ENCODE measurements around the gene CZIB.

DNA sequence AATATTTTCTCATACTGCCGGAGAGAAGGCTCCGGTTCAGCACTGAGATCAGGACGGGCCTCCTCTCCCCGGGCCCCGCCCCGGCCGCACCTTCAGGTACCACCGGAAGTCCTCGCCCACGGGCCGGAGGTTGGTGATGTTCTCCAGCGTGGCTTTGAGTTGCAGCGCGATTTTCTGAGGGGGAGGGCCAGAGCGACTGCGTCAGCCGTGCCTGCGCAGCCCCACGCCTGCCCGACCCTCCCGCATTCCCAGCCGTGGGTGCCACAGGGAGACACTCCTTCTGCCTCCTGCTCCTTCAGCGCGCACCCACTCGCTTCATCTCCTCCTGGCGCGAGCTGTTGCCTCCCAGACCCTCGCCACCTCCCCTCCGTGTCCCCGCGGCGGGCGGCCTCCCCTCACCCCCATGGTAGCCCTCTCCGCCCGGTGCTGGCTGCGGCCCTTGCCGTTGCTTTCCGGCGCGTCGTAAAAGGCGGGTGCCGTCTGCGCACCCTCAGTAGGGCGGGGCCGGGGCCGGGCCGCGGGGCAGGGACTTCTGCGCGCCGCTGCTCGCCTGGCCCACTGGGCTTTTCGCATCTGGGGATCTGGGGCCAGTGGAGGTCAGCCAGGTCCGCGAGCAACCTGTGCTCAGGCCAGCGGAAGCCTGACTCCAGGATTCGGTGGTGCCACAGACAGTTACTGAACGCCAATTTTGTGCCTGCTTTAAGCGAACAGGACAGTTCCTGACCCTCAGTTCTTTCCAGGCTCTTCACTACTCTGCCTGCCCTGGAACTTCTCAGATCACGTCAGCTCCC, at the start of gene CZIB:
- TF ChIP-seq, protein P1, sequence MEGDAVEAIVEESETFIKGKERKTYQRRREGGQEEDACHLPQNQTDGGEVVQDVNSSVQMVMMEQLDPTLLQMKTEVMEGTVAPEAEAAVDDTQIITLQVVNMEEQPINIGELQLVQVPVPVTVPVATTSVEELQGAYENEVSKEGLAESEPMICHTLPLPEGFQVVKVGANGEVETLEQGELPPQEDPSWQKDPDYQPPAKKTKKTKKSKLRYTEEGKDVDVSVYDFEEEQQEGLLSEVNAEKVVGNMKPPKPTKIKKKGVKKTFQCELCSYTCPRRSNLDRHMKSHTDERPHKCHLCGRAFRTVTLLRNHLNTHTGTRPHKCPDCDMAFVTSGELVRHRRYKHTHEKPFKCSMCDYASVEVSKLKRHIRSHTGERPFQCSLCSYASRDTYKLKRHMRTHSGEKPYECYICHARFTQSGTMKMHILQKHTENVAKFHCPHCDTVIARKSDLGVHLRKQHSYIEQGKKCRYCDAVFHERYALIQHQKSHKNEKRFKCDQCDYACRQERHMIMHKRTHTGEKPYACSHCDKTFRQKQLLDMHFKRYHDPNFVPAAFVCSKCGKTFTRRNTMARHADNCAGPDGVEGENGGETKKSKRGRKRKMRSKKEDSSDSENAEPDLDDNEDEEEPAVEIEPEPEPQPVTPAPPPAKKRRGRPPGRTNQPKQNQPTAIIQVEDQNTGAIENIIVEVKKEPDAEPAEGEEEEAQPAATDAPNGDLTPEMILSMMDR (conservative IDR thresholded peaks at IDR 0.05; ENCODE audit: low read depth, low read length): no peak
- TF ChIP-seq EZH2 (IDR thresholded peaks at IDR 0.05; ENCODE audit: borderline replicate concordance, low read depth, low read length, poor library complexity, severe bottlenecking): no peak

All from A673 (cell line).